Measurements from ENCODE around the gene LRRC4. TPM values are rescaled to one million over a fixed set of nuclear protein-coding genes. Genes with fewer than 3 reads are reported as not detected.

LRRC4 gene
- total RNA-seq, 1 donor from 2014 or later, result 13.9 TPM

- FAIRE-seq, result no peak
Observed at GRCh38 chr7:128033246-128033645, 2.0 kb upstream of the LRRC4 start.

GRCh38 chr7:128032605-128033235 lies 1.5 kb upstream of the LRRC4 start:
- FAIRE-seq (no peak), DNase-seq (ENCODE audit: low spot score in 2 of 2) (peak; percentile 55 to 59)

More at GRCh38 chr7:128033246-128033645, 2.0 kb upstream of the LRRC4 start:
- DNase-seq (ENCODE audit: low spot score in 2 of 2), result no peak

GRCh38 chr7:128031901-128032604 lies 816 bp upstream of the LRRC4 start:
- no peak for FAIRE-seq

GRCh38 chr7:128030263-128030653 lies 979 bp downstream of the LRRC4 start:
- FAIRE-seq (no peak), DNase-seq (ENCODE audit: low spot score in 2 of 2) (no peak)

More at GRCh38 chr7:128031901-128032604, 816 bp upstream of the LRRC4 start:
- DNase-seq (ENCODE audit: low spot score in 2 of 2), result peak; percentile 76 to 77

- DNase-seq (ENCODE audit: low spot score in 2 of 2) (no peak), FAIRE-seq (no peak)
Observed at GRCh38 chr7:128029405-128029995, 1.7 kb downstream of the LRRC4 start.

GRCh38 chr7:128027485-128027980 lies 3.7 kb downstream of the LRRC4 start:
- FAIRE-seq (no peak), DNase-seq (ENCODE audit: low spot score in 2 of 2) (no peak)

GRCh38 chr7:128026551-128026950 lies 4.7 kb downstream of the LRRC4 start:
- FAIRE-seq, result no peak

GRCh38 chr7:128025819-128026218 lies 5.4 kb downstream of the LRRC4 start:
- DNase-seq (ENCODE audit: low spot score in 2 of 2) (no peak), FAIRE-seq (no peak)

More at GRCh38 chr7:128026551-128026950, 4.7 kb downstream of the LRRC4 start:
- DNase-seq (ENCODE audit: low spot score in 2 of 2), result no peak

GRCh38 chr7:128025380-128025779 lies 5.9 kb downstream of the LRRC4 start:
- FAIRE-seq (no peak), DNase-seq (ENCODE audit: low spot score in 2 of 2) (no peak)

- FAIRE-seq (no peak), DNase-seq (ENCODE audit: low spot score in 2 of 2) (no peak)
Observed at GRCh38 chr7:128024151-128024550, 7.1 kb downstream of the LRRC4 start.

- DNase-seq (ENCODE audit: low spot score in 2 of 2), result no peak
- FAIRE-seq, result no peak
Observed at GRCh38 chr7:128022631-128023532, 8.4 kb downstream of the LRRC4 start.

- no peak for DNase-seq (ENCODE audit: low spot score in 2 of 2)
- FAIRE-seq, result no peak
Observed at GRCh38 chr7:128021366-128021765, 9.9 kb downstream of the LRRC4 start.

- DNase-seq (ENCODE audit: low spot score in 2 of 2) (no peak), FAIRE-seq (no peak)
Observed at GRCh38 chr7:128020159-128020558, 11.1 kb downstream of the LRRC4 start.

GRCh38 chr7:128019288-128019687 lies 11.9 kb downstream of the LRRC4 start:
- FAIRE-seq, result no peak
- no peak for DNase-seq (ENCODE audit: low spot score in 2 of 2)

- FAIRE-seq, result no peak
- DNase-seq (ENCODE audit: low spot score in 2 of 2), result no peak
Observed at GRCh38 chr7:128017862-128018845, 13.1 kb downstream of the LRRC4 start.

- FAIRE-seq, result no peak
- no peak for DNase-seq (ENCODE audit: low spot score in 2 of 2)
Observed at GRCh38 chr7:128017460-128017859, 13.8 kb downstream of the LRRC4 start.

GRCh38 chr7:128014811-128015210 lies 16.4 kb downstream of the LRRC4 start:
- FAIRE-seq (no peak), DNase-seq (ENCODE audit: low spot score in 2 of 2) (no peak)

GRCh38 chr7:128011131-128011661 lies 20.0 kb downstream of the LRRC4 start:
- FAIRE-seq, result no peak
- DNase-seq (ENCODE audit: low spot score in 2 of 2), result no peak
